Hepatocyte (in vitro differentiated cells): ENCODE data around the gene FUT7.

Experiments
- CTCF ChIP-seq: fragments of 200-600 bp; sonication (generic); IDR thresholded peaks from 2 replicates; pipeline ENCODE4 v1.5.1; 2016; ENCODE audit warnings: antibody characterized with exemption, mild to moderate bottlenecking; ENCODE audit not compliant: poor library complexity
- EZH2 ChIP-seq: fragments of 200-600 bp; sonication (generic); IDR thresholded peaks from 2 replicates; pipeline ENCODE4 v1.6.1; 2016; ENCODE audit warnings: antibody characterized with exemption, mild to moderate bottlenecking, borderline replicate concordance

- TF ChIP-seq CTCF (no peak), EZH2 (no peak)
Observed at GRCh38 chr9:136994180-136994887, 37.6 kb downstream of the FUT7 start.
